NCI-H2081 (cell line): ENCODE data around the gene P2RY14.
A peak's percentile ranks its signal among the peaks of the same experiment; 100 is the strongest.

Source experiments
- DNase-seq, 2 experiments: peaks; one replicate each; lab custom pipeline; 2025; lab: John Stamatoyannopoulos, UW

P2RY14 gene

GRCh38 chr3:151278230-151278629, at the start of gene P2RY14:
P2RY14 (minus strand) TSS chr3:151278542; CDS start chr3:151214316, 64,226 bp downstream.
- DNase-seq, result no peak

DNA sequence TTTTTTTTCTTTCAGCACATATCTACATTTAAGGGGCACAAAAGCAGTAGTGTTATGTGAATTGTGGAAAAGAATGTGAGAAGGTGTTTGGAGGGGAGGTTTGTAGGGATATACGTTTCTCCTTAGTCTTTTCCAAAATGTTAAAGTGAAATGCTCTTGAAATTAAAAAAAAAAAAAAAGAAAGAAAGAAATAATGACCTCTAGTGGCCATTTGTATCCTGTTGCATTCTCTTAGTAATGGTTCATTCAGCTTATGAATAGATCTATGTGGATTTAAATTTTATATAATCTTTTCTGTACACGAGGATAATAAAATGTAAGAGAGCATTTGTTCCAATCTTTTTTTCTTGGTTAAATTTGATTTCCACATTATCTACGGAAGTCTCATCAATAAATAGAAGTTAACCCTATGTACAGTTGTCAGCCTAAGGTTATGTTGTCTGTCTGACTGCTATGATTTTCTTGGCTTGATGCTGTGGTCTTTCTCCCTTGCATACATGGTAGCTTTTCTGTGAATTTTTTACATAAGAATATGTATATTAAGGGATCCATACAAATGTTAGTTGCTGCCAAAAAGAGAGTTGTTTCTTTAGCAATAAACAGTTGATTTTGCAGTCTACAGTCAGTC, 49.3 kb upstream of the P2RY14 start:
- no peak for DNase-seq

- DNase-seq, result no peak
These were observed 44.2 kb upstream of the P2RY14 start for GRCh38 chr3:151322511-151322910.

DNA sequence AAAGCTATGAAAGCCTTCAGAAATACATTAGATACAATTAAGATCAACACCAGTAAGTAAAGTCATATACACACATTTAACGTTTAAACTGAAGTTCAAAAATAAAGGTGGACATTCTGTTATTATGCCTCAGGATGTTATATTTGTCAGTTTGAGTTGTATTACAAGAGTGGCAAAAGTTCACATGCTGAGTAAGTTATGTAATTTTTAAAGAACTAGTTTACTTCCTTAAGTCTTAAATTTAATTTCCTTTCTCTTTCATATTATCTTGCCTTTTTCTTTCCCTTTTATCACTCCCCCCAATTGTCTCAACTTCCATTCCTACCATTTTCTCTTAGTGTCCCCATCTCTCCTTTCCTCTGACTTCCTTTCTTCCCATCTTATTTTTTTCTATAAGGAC, 43.2 kb upstream of the P2RY14 start:
- DNase-seq, result no peak

GRCh38 chr3:151320131-151320530, 41.8 kb upstream of the P2RY14 start:
- DNase-seq, result no peak

DNA sequence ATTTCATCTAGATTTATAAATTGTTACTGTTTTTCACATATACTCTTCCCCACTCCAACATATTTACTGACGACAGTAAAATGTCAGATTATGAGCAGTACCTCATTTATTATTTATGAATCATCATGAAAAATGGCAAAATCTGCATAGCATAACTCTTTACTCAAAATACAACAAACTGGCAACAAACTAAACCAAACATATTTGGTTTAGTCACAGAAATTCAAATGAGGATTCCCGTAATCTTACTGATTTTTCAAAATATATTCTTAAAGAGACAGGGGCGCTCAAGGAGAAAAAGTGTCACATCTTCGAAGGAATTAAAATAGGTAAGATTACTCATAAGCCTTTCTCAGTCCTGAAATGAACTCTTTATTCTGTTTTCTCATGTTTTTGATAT, 41.3 kb upstream of the P2RY14 start:
- DNase-seq, result no peak

GRCh38 chr3:151318991-151319390, 40.6 kb upstream of the P2RY14 start:
- peak in 1 of 2 experiments; percentile 14 for DNase-seq

DNA sequence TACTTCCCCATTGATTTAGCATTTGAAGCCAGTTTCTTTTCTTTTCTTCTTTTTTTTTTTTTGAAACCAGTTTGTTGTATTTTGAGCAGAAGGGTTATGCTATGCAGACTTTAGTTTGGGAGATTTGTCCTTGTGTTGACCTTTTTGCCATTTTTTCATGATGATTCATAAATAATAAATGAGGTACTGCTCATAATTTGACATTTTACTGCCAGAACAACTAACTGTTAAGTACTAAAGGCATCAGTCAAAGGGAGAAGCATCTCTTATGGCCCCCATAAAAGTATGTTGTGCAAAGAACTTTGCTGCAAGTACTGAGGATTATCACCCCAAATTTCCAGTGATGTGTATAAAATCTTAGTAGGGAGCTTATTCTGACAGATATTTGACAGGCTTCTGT, 40.0 kb upstream of the P2RY14 start:
- DNase-seq, result no peak

DNA sequence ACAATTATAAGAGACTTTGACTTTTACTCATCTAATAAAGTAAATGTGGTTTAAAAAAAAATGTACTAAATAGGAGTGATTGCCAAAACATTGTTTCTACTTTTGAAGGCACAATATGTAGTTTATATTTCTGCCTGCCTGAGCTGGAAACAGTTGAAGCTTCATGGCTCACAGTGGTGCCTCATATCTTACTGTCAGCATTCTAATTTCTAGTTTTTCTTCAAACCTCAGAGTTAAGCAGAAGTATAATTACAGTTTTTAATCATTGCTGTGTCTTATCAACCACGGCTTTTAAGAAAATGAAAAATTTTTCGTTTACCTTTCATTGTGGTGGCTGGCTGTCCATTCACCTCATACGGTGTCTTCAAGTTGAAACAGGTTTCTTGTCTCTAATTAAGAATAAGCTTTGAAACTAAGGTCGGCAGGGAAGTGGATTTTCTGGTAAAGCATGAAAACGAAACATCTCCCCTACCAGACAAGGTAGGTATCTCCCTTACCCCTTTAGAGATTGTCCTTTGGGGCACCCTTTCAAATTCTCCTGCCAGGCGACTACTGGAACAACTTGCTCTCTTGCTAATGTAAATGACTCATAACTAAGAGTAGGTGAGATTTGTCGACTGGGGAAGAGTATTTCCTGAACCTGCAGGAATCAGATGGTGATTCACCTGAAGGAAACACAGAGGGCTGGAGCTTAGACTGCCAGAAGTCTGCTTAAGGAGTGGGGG, 38.1 kb upstream of the P2RY14 start, which contains the start of gene GPR87:
GPR87 (minus strand) TSS at position 554 of the 725 bp plus-strand sequence. CDS start 16,720 bp downstream, outside the sequence.
- DNase-seq, result no peak

DNA sequence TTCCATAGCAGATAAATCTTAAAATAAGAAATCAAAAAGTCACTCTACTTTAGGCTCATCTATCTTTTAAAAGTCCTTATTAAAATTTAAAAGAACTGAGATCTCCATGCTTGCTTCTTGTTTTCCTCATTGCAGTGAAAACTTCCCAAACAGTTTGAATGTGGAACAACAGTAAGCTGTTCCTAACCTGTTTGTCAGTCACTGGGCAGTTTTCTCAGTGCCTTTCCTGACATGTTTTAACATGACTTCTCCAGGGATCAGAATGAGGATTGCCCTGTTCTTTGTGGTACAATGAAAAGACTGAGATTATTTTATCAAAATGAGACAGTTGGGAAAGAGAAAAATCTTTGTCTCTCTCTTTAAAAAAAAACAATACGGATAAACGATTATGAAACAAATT, 37.5 kb upstream of the P2RY14 start:
- no peak for DNase-seq

GRCh38 chr3:151315136-151315535, 36.8 kb upstream of the P2RY14 start:
- DNase-seq, result no peak

DNA sequence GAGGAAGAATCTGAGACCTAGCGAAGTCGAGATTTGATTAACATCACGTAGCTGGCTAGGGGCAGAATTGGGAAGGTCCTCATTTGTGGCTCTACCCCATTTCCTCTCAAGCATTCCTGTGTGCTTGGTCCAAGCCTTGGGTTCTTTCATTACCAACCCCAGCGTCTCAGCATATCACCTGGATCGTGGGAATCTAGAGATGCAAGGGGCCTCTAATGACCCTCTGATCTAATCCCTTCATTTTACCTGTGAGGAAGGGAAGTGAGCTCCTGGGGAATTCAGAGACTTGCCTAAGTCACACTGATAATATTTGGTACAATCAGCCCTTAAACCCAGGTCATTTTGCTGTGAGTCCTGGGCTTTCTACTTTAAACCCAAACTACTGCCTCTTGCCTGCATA, 36.3 kb upstream of the P2RY14 start:
- no peak for DNase-seq

- DNase-seq, result no peak
These were observed 35.8 kb upstream of the P2RY14 start for GRCh38 chr3:151314137-151314536.

DNA sequence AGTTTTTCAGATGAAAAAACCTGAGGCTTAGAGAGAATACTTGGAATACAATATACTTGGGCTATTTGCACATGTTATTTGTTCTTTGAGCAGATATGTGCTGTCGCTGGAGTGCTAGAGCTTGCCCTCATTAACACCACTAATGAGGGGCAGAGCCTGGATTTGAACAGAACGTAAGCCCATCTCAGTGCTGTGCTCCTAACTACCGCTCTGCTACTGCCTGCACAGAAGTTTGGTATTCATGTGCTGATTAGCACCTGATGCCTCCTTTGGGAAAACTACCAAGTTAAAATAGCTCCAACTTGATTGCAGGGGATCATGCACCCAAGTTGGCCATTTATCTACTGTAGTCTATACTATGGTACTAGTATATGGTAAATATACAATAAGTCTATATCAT, 34.6 kb upstream of the P2RY14 start:
- DNase-seq, result no peak

DNA sequence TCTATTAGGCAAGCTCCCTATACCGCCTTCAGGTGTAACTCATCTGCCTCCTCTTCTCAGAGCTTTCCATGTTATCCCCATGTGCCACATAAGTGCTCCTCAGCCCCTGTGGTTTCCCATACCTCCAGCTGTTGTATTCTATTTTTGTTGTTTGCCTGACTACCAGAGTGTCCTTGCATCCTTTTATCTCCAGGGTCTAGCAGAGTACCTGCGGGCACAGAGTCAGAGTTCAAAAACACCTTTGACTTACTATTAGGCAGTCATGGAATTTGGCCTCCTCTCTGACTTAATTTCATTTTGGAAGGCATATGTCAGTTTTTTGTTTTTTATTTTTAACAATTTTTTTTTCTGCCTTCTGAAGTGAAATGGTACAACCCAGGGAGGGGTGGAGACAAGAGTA, 31.2 kb upstream of the P2RY14 start:
- DNase-seq, result no peak

DNA sequence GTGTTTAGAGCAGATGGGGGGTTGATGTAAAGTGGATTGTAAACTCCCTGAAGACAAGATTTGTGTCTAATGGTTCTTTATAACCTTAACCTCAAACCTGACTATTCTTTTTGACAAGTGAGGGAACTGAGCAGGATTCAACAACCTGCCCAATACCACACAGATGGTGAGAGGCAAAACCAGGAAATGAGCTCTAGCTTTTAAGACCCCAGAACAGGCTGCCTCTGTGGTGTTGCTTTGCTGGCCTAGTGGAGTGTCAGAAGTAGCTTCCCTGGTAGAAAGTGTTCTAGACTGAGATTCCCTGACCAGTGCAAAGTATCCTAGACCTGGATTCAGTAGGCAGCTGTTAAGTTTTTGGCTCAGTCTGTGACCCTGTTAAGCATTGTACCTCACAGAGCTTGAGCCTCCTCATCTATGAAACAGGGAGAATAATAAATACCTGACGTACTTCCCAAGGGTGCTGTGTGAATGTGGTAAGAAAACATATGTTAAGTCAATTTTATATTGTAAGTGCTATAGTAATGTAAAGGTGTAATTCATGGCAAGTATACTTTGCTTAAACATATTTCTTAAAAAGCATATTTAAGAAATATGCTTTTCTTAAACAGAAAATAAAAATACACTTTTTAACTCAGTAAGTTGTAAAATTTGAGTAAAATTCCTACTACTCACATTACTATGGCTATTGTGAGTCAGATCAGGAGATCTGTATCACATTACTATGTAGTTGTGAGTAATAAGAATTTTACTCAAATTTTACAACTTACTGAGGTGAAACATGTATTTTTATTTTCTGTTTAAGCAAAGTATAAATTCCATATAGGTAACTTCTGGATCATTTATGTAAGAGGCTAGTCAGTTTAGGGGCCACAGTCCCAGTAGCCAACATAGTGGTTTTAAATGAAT, 29.5 kb upstream of the P2RY14 start:
- no peak for DNase-seq

GRCh38 chr3:151307131-151307530, 28.8 kb upstream of the P2RY14 start:
- no peak for DNase-seq

GRCh38 chr3:151306168-151306810, 27.9 kb upstream of the P2RY14 start:
- DNase-seq, result no peak

- DNase-seq, result no peak
These were observed 27.4 kb upstream of the P2RY14 start for GRCh38 chr3:151305775-151306151.

GRCh38 chr3:151305060-151305774, 26.9 kb upstream of the P2RY14 start:
- DNase-seq, result no peak

DNA sequence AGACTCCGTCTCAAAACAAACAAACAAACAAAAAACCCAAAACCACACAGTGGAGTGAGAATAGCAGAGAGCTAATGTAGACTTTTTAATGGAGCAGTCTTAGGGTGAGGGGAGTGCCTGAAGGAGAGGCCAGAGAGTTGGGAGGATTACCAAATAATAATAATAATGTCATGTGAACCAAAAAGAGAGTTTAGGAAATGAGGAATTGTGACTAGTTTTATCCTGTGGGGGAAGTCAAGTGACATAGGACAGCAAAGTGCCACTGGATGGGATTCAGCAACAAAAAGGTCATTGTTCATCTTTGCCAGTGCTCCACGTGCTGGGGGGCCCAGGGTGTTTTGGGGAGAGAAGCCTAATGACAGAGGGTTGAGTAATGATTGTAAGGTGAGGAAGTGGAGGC, 25.4 kb upstream of the P2RY14 start:
- no peak for DNase-seq

GRCh38 chr3:151301787-151302186, 23.4 kb upstream of the P2RY14 start:
- DNase-seq, result no peak
